GM18870 (cell line): ENCODE results near the gene EFNA5.
"Not testable (repeated sequence)": the region's sequence is repeated elsewhere in the genome, so short reads cannot be mapped to it uniquely, and the experiment has no call there.

ENCODE experiments used
- ATAC-seq: cut with Tn5 transposase; IDR thresholded peaks from one replicate; pipeline ENCODE4 v1.9.1; 2021; ENCODE audit warnings: moderate library complexity; ENCODE audit not compliant: unreplicated experiment

The EFNA5 gene

DNA sequence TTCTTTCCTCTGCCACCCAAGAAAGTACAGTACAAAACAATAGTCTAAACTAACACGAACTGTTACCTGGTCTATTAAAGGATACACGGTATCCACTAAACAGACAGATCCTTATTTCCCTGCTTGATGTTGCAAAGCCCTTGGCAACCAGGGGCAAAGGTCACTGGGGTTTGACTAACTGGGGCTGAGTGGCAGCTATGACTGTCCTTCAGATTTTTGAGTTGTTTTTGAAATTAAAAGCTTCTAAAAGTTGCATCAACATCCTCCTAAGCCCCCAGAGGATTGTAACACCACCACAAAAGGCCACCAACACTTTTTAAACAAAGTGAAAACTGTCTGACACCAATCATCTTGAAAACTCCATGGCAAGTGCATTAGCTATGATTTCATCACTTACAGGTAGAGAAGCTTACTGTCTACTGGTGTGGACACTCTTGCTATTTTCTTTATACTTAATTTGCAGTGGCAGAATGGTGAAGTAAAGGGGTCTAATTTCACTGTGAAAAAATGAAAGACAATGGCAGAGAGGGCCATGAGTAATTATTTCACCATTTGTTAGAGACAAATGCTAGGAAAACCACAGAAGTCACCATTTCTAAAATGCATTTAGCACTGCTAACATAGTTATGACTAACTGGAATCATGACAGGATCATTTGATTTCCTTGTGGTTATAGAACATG lies 292.4 kb downstream of the EFNA5 start:
- no peak for ATAC-seq

GRCh38 chr5:107377277-107377609 lies 293.5 kb downstream of the EFNA5 start:
- ATAC-seq: no peak

- ATAC-seq: no peak
Measured at GRCh38 chr5:107376546-107377276, 294.0 kb downstream of the EFNA5 start.

DNA sequence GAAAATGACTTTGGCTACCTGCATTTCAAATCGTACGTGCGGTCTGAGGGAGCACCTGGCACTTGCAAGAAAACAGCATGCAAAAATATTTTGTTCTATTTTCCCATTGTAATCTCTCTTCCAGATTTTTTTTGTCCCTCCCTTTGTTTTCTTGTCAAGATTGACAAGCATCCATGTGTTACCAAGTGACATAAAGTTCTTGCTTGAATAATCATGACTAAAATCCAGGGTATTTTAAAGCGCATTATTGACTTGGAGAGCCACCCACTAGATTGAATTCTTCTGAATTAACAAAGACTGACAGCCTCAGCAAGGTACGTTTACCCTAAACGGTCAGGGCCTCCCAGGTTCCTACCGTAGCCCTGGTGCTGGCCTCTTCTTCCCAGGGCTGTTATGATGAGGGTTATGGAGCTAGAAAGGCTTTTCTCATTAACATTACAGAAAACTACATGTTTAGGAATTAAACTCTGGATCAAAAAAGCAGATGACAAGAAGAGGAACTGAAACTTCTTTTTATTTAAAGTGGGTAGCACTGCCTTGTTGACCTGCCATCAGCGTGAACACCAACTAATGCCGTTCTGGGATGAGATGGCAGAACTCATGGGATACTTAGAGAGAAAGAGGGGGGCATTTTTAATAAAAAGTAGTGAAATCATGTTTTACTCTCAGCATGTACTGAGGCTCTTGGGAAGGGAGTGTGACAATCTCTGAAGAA lies 297.0 kb downstream of the EFNA5 start:
- peak; percentile 70 for ATAC-seq

DNA sequence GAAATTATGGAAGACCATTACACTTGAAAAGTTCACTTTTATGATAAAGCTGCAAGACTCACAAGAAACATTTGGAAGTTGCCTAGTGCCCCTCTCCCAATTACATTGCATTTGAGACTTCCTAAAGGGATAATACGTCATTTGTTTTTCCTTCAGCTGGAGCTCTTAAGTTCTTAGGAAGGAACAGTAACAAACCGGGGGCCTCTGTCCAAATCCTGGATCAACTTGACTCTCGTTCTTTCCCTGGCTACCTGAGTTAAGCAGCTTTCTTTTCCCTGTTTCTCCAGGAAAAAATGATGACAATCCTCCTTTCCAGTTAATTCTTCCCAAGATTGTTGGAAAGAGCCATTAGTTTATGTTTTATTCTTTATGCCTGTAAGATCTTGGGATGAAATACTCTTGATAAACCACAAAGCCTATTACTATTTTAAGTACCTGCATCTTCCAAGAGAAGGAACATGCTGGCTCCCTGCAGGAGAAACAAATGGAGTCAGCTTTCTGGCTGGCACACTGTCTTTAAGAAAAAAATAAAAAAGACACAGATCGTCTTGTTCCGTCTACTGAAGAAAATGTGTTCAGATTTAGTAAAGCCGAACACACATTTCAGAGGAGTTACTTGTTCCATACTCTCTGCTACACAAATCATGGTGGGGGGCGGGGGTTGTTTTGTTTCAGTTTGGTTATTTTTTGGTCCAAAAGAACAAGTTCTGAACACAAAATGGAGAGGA lies 297.9 kb downstream of the EFNA5 start:
- no peak for ATAC-seq

GRCh38 chr5:107370396-107370968 lies 300.3 kb downstream of the EFNA5 start:
- ATAC-seq: no peak

DNA sequence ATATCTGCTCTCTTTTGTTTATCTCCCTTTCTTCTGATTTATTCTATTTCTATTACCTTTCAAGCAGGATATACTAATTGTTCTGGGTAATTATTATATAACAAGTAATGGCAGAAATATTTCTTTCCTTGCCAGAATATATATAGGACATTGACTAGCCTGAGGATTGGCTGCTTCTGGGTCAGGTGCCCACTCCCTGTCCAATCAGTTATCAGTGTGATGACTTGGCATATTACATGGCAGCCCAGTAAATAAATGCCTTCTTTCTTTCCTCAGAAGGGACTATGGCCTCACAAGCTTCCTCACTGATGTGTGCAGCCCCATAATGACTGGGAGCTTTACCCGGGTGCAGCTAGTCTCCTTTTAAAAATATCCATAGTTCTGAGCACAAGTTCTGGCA lies 301.1 kb downstream of the EFNA5 start:
- no peak for ATAC-seq

DNA sequence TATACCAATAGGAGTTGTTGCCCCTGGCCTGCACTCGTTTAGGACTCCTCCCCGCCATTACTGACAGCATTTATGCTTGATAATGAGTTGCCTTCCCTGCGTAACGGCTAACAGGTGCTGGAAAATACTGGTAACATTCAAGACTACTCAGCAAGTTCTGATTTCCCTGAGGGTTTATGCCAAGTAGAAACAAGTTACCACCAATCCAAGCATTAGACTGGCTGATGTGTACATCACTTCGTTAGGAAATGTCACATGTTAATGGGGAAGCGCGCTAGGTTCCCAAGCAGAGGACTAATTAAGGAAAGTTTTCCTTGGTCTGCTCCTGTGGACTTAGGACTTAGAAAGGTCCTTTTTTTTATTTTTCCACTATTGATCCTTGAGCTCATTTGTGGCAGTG lies 302.1 kb downstream of the EFNA5 start:
- ATAC-seq: no peak

DNA sequence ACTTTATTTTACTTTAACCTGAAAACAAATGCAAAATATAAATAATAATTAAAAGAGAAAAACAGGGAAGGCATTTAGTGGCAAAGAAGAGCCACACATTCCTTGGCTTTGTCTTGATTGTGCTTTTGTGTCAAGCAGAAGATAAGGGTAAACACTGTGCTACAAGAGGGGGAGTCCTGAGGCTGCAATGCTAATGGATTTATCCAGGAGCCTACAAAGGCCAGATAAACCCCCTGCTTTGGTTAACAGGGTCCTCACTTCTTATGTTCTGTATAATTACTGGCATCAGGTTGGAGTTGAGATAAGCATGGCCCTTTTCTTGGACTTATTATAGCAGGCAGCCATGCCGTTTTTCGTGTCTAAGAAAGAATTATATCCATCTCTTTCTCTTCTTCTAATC lies 302.8 kb downstream of the EFNA5 start:
- ATAC-seq: no peak

- no peak for ATAC-seq
Measured at GRCh38 chr5:107367480-107367879, 303.3 kb downstream of the EFNA5 start.

DNA sequence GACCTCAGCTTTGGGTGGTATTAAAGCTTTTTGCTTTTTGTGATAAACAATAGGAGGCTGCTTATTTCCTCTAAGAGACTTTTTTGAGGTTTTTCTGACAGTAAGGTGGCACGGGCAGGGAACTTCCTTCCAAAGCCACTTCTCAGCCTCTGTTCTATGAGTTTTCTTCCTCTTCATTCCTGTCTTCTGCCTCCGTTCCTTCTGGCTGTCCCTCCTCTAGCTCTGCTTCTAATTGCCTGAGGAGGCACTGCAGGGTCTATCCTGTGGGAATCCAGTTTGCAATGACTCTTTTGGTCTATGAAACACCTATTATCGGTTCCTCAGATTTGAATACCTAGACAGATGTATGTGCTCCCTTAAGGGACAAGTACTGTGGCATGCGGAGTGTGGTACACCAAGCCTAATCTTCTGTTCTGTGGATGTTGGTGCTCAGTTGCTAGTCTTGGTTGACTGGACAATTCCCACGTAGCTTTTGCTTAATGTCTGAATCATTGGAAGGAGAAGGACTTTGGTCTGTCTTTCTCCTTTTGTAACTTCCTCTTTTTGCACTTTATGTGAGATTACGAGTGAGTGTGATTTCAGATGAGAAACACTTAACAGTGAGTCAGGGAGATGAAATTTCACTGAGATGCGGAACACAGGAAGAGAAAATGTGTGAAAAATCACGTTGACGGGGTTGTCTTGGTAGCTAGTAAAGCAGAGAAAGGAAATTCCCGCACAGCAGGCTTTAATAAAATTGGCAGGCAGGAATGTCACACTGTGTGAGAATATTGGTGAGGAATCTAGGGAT lies 305.2 kb downstream of the EFNA5 start:
- ATAC-seq: peak; percentile 63

GRCh38 chr5:107364443-107365319 lies 306.1 kb downstream of the EFNA5 start:
- no peak for ATAC-seq

DNA sequence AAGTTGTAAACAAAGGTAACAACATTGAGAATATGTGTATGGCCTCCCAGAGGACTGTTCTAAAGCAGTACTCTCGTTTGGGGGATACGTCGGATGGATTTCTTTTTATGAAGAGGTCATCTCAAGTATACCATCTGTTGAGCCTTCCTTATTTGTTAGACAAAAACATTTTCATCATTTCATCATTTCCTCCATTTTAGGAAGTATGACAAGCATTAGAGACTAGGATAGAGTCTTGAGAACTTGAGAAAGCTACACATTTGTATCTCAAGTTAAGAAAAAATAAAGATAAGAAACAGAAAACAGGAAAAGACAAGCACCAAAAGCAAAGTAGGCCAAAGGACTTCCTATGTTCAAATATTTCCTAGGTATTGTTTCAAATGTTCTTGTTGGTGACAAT lies 307.0 kb downstream of the EFNA5 start:
- ATAC-seq: no peak

DNA sequence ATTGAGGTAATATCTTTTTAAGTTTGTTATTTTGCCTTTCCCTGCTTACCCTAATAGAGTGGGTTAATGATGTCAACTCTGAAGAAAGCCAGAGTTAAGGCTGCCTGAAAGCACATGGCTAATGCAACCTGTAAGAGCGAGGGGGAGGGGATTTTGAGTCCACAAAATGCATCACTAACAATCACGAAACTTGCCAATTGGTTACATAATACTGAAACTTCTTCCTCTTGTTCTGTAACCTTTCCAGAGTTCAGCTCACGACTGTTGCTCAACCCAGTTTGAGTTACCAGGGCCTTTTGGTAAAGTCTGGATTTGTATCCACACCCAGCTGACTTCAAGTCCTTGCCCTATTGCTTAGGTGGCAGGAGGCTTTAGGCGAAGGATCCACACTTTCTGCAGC lies 308.8 kb downstream of the EFNA5 start:
- ATAC-seq: no peak

- no peak for ATAC-seq
Measured at GRCh38 chr5:107359916-107360234, 310.9 kb downstream of the EFNA5 start.

- ATAC-seq: no peak
Measured at GRCh38 chr5:107359033-107359915, 311.5 kb downstream of the EFNA5 start.

- ATAC-seq: no peak
Measured at GRCh38 chr5:107356891-107357290, 313.8 kb downstream of the EFNA5 start.

DNA sequence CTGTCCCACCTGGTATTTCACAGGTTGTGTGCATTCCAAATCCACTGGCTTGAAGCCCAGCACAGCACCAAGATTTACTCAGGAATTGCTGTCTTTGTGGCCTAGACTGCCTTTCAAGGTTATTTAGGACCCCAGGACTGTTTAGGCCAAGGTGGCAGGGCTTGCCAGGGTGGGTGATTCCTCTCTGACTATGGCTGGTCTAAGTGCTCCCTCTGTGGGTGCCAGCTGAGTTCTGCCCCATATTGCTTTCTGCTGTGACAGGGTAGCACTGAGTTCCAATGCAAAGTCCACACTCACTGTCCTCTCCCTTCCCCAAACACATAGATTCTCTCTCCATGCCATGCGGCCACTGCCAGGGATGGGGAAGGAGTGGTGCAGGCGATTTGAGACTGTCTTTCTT lies 318.2 kb downstream of the EFNA5 start:
- ATAC-seq: no peak

DNA sequence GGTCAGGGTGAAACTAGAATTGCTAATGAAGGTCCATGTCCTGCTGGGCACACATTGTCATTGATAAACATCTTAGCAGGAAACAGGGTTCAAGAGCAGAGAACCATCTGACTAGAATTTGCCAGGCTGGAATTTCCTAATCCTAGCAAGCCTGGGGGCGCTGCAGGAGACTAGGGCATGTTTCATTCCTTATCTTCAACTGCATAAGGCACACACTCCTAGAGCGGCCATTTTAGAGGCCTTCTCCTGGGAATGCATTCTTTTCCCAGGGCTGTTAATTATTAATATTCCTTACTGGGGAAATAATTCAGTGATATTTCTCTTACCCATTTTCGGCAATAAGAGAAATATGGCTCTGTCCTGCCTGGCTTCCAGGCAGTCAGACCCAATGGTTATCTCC lies 324.2 kb downstream of the EFNA5 start:
- ATAC-seq: not testable (repeated sequence)
